Mesenchymal stem cell (in vitro differentiated cells and primary cell): Measurements from ENCODE around the gene SLC12A3.

Experiments used
- DNase-seq: peaks from one replicate; pipeline ENCODE4 v3.0.0-alpha.2; 2013
- H2AFZ ChIP-seq: one replicate; pipeline ENCODE4 v1.6.1; 2013; ENCODE audit warnings: low read depth, mild to moderate bottlenecking, control low read depth, inconsistent platforms, low read length, moderate library complexity
- H2AK5ac ChIP-seq: 2 replicates; pipeline ENCODE4 v1.6.1; 2013; ENCODE audit warnings: low read length, moderate library complexity, mild to moderate bottlenecking, inconsistent platforms; ENCODE audit not compliant: severe bottlenecking
- H2BK120ac ChIP-seq: one replicate; pipeline ENCODE4 v1.6.1; 2013; ENCODE audit warnings: low read depth, mild to moderate bottlenecking, inconsistent platforms, low read length, moderate library complexity
- H2BK12ac ChIP-seq, 2 experiments: one replicate each; pipeline ENCODE4 v1.6.1; 2013; ENCODE audit warnings: inconsistent platforms in 2 of 2, low read length in 2 of 2, mild to moderate bottlenecking in 2 of 2, moderate library complexity in 2 of 2, control low read depth in 1 of 2
- H2BK15ac ChIP-seq: one replicate; pipeline ENCODE4 v1.6.1; 2013; ENCODE audit warnings: mild to moderate bottlenecking, low read depth, inconsistent platforms; ENCODE audit not compliant: poor library complexity, severe bottlenecking
- H2BK5ac ChIP-seq: 2 replicates; pipeline ENCODE4 v1.6.1; 2013; ENCODE audit warnings: low read depth, mild to moderate bottlenecking, low read length, control low read depth, inconsistent platforms; ENCODE audit not compliant: poor library complexity, severe bottlenecking
- H3K14ac ChIP-seq, 2 experiments: one replicate each; pipeline ENCODE4 v1.6.1; 2013; ENCODE audit warnings: inconsistent platforms in 2 of 2, low read length in 2 of 2, control low read depth in 1 of 2, mild to moderate bottlenecking in 1 of 2, moderate library complexity in 1 of 2
- H3K18ac ChIP-seq, 2 experiments: one replicate each; pipeline ENCODE4 v1.6.1; 2013; ENCODE audit warnings: inconsistent platforms in 2 of 2, low read length in 2 of 2, control low read depth in 1 of 2, low read depth in 1 of 2, mild to moderate bottlenecking in 1 of 2
- H3K23ac ChIP-seq, 2 experiments: one replicate each; pipeline ENCODE4 v1.6.1; 2013; ENCODE audit warnings: inconsistent platforms in 2 of 2, low read length in 2 of 2, mild to moderate bottlenecking in 2 of 2, moderate library complexity in 2 of 2, control low read depth in 1 of 2
- H3K27ac ChIP-seq: 2 replicates; pipeline ENCODE4 v1.5.1; 2013; ENCODE audit warnings: mild to moderate bottlenecking, moderate library complexity, low read length, control low read depth, inconsistent platforms; ENCODE audit not compliant: poor library complexity, severe bottlenecking
- H3K27me3 ChIP-seq, 2 experiments: 2 replicates each; pipeline versions ENCODE4 v1.6.1 to v1.7.0; 2013; ENCODE audit warnings: low read length in 2 of 2, mild to moderate bottlenecking in 2 of 2, moderate library complexity in 2 of 2, control low read depth in 1 of 2, inconsistent platforms in 1 of 2; ENCODE audit not compliant: control insufficient read depth in 1 of 2, insufficient read depth in 1 of 2
- H3K36me3 ChIP-seq, 2 experiments: 2 replicates each; pipeline versions ENCODE4 v1.6.1 to v1.7.0; 2013; ENCODE audit warnings: low read length in 2 of 2, control low read depth in 1 of 2, inconsistent platforms in 1 of 2, low read depth in 1 of 2, mild to moderate bottlenecking in 1 of 2; ENCODE audit not compliant: insufficient read depth in 2 of 2, control insufficient read depth in 1 of 2
- H3K4ac ChIP-seq, 2 experiments: one replicate each; pipeline ENCODE4 v1.6.1; 2013; ENCODE audit warnings: inconsistent platforms in 2 of 2, low read length in 2 of 2, mild to moderate bottlenecking in 2 of 2, moderate library complexity in 2 of 2, control low read depth in 1 of 2, low read depth in 1 of 2
- H3K4me1 ChIP-seq: 2 replicates; pipeline ENCODE4 v1.6.1; 2013; ENCODE audit warnings: low read depth, low read length, control low read depth; ENCODE audit not compliant: control insufficient read depth, insufficient read depth
- H3K4me2 ChIP-seq: 2 replicates; pipeline ENCODE4 v1.6.1; 2013; ENCODE audit warnings: low read length, mild to moderate bottlenecking, inconsistent platforms; ENCODE audit not compliant: poor library complexity, severe bottlenecking
- H3K4me3 ChIP-seq, 2 experiments: 2 replicates each; pipeline versions ENCODE4 v1.5.1 to v1.7.0; 2013; ENCODE audit warnings: low read length in 2 of 2, mild to moderate bottlenecking in 2 of 2, control low read depth in 1 of 2, low read depth in 1 of 2; ENCODE audit not compliant: insufficient read depth in 1 of 2
- H3K79me1 ChIP-seq: replicated peaks from 2 replicates; pipeline ENCODE4 v1.6.1; 2013; ENCODE audit warnings: mild to moderate bottlenecking, control low read depth, low read length, inconsistent platforms; ENCODE audit not compliant: poor library complexity, severe bottlenecking
- H3K9ac ChIP-seq: 2 replicates; pipeline ENCODE4 v1.7.0; 2013; ENCODE audit warnings: mild to moderate bottlenecking, low read length, moderate library complexity
- H3K9me3 ChIP-seq: 2 replicates; pipeline ENCODE4 v1.7.0; 2013; ENCODE audit warnings: mild to moderate bottlenecking, low read length; ENCODE audit not compliant: control insufficient read depth
- H4K8ac ChIP-seq: one replicate; pipeline ENCODE4 v1.6.1; 2013; ENCODE audit warnings: inconsistent platforms, mild to moderate bottlenecking, low read length, moderate library complexity
- H4K91ac ChIP-seq: one replicate; pipeline ENCODE4 v1.6.1; 2013; ENCODE audit warnings: mild to moderate bottlenecking, low read length, inconsistent platforms
- WGBS: methylation state at CpG from one replicate; pipeline ENCODE4 v1.1.7; 2013; ENCODE audit warnings: mixed read lengths; 5-methylcytosine and 5-hydroxymethylcytosine counted together

SLC12A3 gene

GRCh38 chr16:56943761-56944375, 78.9 kb downstream of the SLC12A3 start:
- H2BK15ac ChIP-seq: no peak overlapping the region
- H3K27ac ChIP-seq: peak overlapping the region; percentile 39
- peaks cover 14% of the 10 kb centered on the region for H3K79me1 ChIP-seq
- WGBS: 89% methylated on average over 5 of the region's 6 CpGs
- no peak overlapping the region for H2BK5ac ChIP-seq
- no peak overlapping the region for H3K4ac ChIP-seq
- H3K18ac ChIP-seq: no peak overlapping the region
- no peak overlapping the region for H3K4me3 ChIP-seq
- H2BK12ac ChIP-seq: no peak overlapping the region
- no peak overlapping the region for H3K14ac ChIP-seq
- H3K23ac ChIP-seq: no peak overlapping the region
- H3K9me3 ChIP-seq: no peaks in the 10 kb centered on the region
- peaks cover 13% of the 10 kb centered on the region for H3K4me1 ChIP-seq
- peaks cover 42 to 80% of the 10 kb centered on the region in 2 experiments for H3K36me3 ChIP-seq
- no peak overlapping the region for H3K4me2 ChIP-seq
- H2BK120ac ChIP-seq: no peak overlapping the region
- H2AK5ac ChIP-seq: no peak overlapping the region
- H3K27me3 ChIP-seq: no peaks in the 10 kb centered on the region
- H3K9ac ChIP-seq: no peak overlapping the region
- DNase-seq: no peak
- no peak overlapping the region for H4K91ac ChIP-seq
- H4K8ac ChIP-seq: no peak overlapping the region
- H2AFZ ChIP-seq: no peak overlapping the region

DNA sequence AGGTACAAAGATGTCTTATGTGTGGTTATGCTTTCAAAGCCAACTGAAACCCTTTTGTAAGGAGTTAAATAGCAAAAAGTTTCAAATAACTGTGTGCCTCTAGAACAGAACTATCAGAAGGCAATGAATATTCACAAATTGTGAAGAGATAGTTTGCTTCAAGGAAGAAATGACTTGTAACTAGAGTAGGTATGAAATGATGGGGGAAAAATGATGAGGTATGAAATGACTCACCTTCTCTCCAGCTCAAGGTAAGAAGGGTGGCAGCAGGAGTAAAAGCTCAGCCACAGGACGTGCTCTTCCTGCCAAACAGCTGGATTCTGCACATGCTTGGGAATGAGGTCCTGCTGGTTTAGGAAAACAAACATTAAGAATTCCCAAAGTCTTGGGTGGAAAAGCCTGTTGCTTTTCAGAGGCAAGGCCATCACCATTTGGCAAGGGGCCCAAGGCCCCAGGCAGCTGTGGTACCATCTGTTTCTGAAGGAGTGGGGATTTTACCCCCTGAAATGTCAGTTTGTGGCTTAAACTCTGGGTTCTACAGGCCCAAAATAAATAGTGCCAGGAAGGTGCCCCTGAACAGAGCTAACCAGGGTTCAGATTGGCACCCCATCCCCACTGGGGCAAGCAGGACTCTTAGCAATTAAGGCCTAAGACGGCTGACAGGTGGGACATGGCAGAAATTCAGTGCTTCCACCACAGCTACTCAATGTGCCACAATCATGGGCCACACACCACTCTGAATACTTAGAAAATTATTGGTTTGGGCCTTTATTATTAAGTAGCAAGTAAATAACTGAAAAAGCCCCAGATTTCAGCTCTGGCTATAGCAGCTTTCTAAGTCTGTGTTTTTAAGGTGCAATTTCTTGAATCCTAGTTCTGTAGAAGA, 80.2 kb downstream of the SLC12A3 start:
- Histone ChIP-seq H3K18ac (no peak overlapping the region), H3K9me3 (no peaks in the 10 kb centered on the region), H3K27ac (peak overlapping the region; percentile 77), H3K14ac (no peak overlapping the region), H3K9ac (no peak overlapping the region), H4K8ac (no peak overlapping the region), H3K79me1 (peaks cover 7% of the 10 kb centered on the region), H2AFZ (no peak overlapping the region), H3K4ac (no peak overlapping the region), H3K4me3 (no peak overlapping the region), H2AK5ac (peak overlapping the region; percentile 28), H2BK15ac (no peak overlapping the region), H4K91ac (no peak overlapping the region), H3K23ac (no peak overlapping the region), H3K4me1 (peaks cover 13% of the 10 kb centered on the region), H3K36me3 (peaks cover 33 to 66% of the 10 kb centered on the region in 2 experiments), H2BK5ac (no peak overlapping the region), H2BK120ac (no peak overlapping the region), H3K4me2 (no peak overlapping the region), H2BK12ac (no peak overlapping the region), H3K27me3 (no peaks in the 10 kb centered on the region)
- DNase-seq: peak; percentile 27
- WGBS: 54% methylated on average over 1 of the region's 2 CpGs

- Histone ChIP-seq H3K9ac (no peak overlapping the region), H2AK5ac (no peak overlapping the region), H3K27me3 (no peaks in the 10 kb centered on the region), H3K9me3 (no peaks in the 10 kb centered on the region), H3K4ac (no peak overlapping the region), H3K27ac (no peak overlapping the region), H2AFZ (no peak overlapping the region), H3K36me3 (peaks cover 27 to 59% of the 10 kb centered on the region in 2 experiments), H2BK120ac (no peak overlapping the region), H3K14ac (no peak overlapping the region), H3K4me2 (no peak overlapping the region), H2BK12ac (no peak overlapping the region), H4K91ac (no peak overlapping the region), H3K79me1 (peaks cover 4% of the 10 kb centered on the region), H3K23ac (no peak overlapping the region), H3K4me1 (peaks cover 13% of the 10 kb centered on the region), H2BK5ac (no peak overlapping the region), H3K18ac (no peak overlapping the region), H2BK15ac (no peak overlapping the region), H3K4me3 (no peak overlapping the region), H4K8ac (no peak overlapping the region)
- WGBS: 78% methylated on average over 3 of the region's 12 CpGs
- no peak for DNase-seq
These were observed 81.0 kb downstream of the SLC12A3 start for GRCh38 chr16:56945847-56946527.
